ENCODE measurements around the gene CRTC3. TPM values are rescaled to one million over a fixed set of nuclear protein-coding genes. Genes with fewer than 3 reads are reported as not detected.

CRTC3 gene
- 19.6 TPM for total RNA-seq

GRCh38 chr15:90529371-90530249 lies at the start of gene CRTC3:
TSS of gene CRTC3 (plus strand) at chr15:90529923. CDS start at chr15:90530072, 149 bp downstream.

Other genes with a start within 250 kb of the CRTC3 start
- gene ZNF774, start 177.6 kb upstream of the CRTC3 start, total RNA-seq: 8.3 TPM
- 45.9 TPM for gene IQGAP1, start 141.7 kb upstream of the CRTC3 start, total RNA-seq
- gene BLM, start 187.4 kb downstream of the CRTC3 start, total RNA-seq: 13.6 TPM